Activated naive CD8-positive, alpha-beta T cell treated with anti-CD3 and anti-CD28 coated beads, Interleukin-2, amount 10 ng/mL, durations not matched to agents 7 days and 5 days (primary cell): ENCODE results near the gene OR5K4. TPM values are rescaled to one million over a fixed set of nuclear protein-coding genes. Genes with fewer than 3 reads are reported as not detected.
"Not testable (repeated sequence)": the region's sequence is repeated elsewhere in the genome, so short reads cannot be mapped to it uniquely, and the experiment has no call there.

Source experiments
- ATAC-seq: fragments of 150-1000 bp; cut with Tn5 transposase; one replicate; pipeline ENCODE4 v1.10.0; 2021; ENCODE audit warnings: low read depth, moderate library complexity
- POLR2A ChIA-PET: fragments of 350-600 bp; sonication (Branson Sonifier 250); formaldehyde crosslinking; loops from one replicate; lab custom pipeline; 2021; ENCODE audit warnings: antibody characterized with exemption; lab: Charles Lee
- DNase-seq: peaks from one replicate; pipeline ENCODE4 v3.0.0; 2021
- H3K27ac Mint-ChIP-seq: one replicate; pipeline ENCODE4 v1.8.0; 2022; ENCODE audit warnings: mild to moderate bottlenecking, mixed read lengths
- H3K27me3 Mint-ChIP-seq: one replicate; pipeline ENCODE4 v1.8.0; 2022; ENCODE audit warnings: mild to moderate bottlenecking, moderate library complexity, mixed read lengths
- H3K36me3 Mint-ChIP-seq: one replicate; pipeline ENCODE4 v1.8.0; 2021; ENCODE audit warnings: mild to moderate bottlenecking, mixed read lengths
- H3K4me1 Mint-ChIP-seq: one replicate; pipeline ENCODE4 v1.8.0; 2021; ENCODE audit warnings: mixed read lengths
- H3K4me3 Mint-ChIP-seq: one replicate; pipeline ENCODE4 v1.8.0; 2022; ENCODE audit warnings: mild to moderate bottlenecking, moderate library complexity, mixed read lengths
- H3K9me3 Mint-ChIP-seq: one replicate; pipeline ENCODE4 v1.8.0; 2021; ENCODE audit warnings: mixed read lengths
- total RNA-seq, 2 experiments: library from RNA; stranded (reverse); gene quantifications; one replicate each; pipeline ENCODE4 v1.2.3, GENCODE V29; 2021

OR5K4 gene
- total RNA-seq, 2 experiments from 2014 or later: not detected

DNA sequence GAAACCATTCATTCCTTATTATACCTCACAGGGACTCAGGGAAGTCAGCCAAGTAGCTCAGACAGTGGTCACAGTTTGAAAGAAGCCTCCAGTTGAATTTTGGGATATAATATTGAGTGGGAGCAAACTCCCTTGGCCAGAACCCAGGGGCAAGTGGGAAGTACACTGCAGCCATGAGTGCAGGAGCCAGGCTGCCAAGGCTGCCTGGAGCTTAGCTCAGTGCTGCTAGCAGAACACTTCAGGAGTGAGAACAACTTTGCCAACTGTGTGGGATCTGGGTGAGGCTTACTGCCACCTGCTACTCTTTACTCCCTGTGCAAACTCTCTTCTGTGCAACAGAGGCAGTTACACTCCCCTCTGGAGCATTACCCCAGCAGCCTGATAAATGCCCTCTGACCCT, 41.4 kb downstream of the OR5K4 start:
- H3K9me3 Mint-ChIP-seq: peaks cover 10% of the 10 kb centered on the region
- H3K36me3 Mint-ChIP-seq: peaks cover 19% of the 10 kb centered on the region
- no peak overlapping the region for H3K4me3 Mint-ChIP-seq
- POLR2A ChIA-PET: no interaction called here
- ATAC-seq: no peak
- H3K27me3 Mint-ChIP-seq: peaks cover 21% of the 10 kb centered on the region
- H3K4me1 Mint-ChIP-seq: peaks cover 7% of the 10 kb centered on the region
- no peak for DNase-seq
- no peak overlapping the region for H3K27ac Mint-ChIP-seq

DNA sequence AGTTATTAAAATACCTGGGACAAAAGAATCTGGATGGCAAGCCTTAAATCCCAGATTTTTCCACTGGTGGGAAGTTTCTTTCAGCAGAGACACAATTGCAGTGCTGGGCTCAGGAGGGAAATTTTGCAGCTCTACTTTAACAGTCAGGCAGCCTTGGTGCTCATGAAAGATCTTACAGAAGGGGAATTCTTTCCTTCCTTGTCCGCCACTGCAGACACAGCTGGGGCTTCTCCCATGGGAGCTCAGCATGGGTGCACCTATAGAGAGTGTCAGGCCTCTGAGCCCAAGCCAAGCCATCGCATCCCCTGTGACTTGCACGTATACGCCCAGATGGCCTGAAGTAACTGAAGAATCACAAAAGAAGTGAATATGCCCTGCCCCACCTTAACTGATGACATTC, 42.8 kb downstream of the OR5K4 start:
- H3K4me1 Mint-ChIP-seq: peaks cover 10% of the 10 kb centered on the region
- POLR2A ChIA-PET, H3K4me3 Mint-ChIP-seq, ATAC-seq, DNase-seq, H3K27ac Mint-ChIP-seq: not testable (repeated sequence)
- peaks cover 17% of the 10 kb centered on the region for H3K9me3 Mint-ChIP-seq
- H3K36me3 Mint-ChIP-seq: peaks cover 29% of the 10 kb centered on the region
- peaks cover 13% of the 10 kb centered on the region for H3K27me3 Mint-ChIP-seq

DNA sequence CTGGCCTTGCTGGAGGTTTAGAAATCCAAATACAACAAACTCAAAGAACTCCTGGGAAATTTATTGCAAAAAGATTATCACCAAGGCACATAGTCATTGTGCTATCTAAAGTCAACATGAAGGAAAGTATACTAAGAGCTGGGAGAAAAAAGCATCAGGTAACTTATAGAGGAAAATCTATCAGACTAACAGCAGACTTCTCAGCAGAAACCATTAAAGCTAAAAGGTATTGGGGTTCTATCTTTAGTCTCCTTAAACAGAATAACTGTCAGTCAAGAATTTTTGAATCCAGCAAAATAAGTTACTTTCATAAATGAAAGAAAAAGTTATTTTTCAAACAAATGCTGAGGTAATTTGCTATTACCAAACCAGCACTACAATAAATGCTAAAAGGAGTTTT, 44.9 kb downstream of the OR5K4 start:
- H3K27me3 Mint-ChIP-seq: peaks cover 7% of the 10 kb centered on the region
- H3K36me3 Mint-ChIP-seq: peaks cover 40% of the 10 kb centered on the region
- DNase-seq (no peak), ATAC-seq (no peak)
- H3K4me1 Mint-ChIP-seq: peaks cover 19% of the 10 kb centered on the region
- H3K27ac Mint-ChIP-seq: no peak overlapping the region
- POLR2A ChIA-PET: no interaction called here
- no peak overlapping the region for H3K4me3 Mint-ChIP-seq
- peaks cover 27% of the 10 kb centered on the region for H3K9me3 Mint-ChIP-seq

DNA sequence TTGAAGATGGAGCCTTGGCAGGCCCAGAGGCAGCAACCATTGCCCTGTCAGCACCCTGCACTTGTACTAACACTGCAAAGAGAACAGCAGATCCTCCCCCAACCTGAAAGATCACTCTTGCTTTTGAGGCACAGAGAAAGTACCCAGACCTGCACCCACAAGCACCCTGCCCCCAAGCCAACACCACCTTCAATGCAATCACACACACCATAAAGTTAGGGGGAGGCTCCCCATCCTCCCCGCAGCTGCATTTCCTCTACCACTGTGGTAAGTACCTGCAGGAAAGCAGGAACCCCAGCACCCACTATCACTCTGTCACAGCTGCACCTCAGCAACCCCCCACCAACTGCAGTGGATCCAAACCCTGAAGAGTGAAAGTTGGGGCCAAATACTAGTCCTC, 48.9 kb downstream of the OR5K4 start:
- POLR2A ChIA-PET: no interaction called here
- ATAC-seq (peak; percentile 67), DNase-seq (no peak)
- H3K27me3 Mint-ChIP-seq: peaks cover 2% of the 10 kb centered on the region
- H3K4me1 Mint-ChIP-seq: peaks cover 15% of the 10 kb centered on the region
- H3K4me3 Mint-ChIP-seq: peak overlapping the region; percentile 29
- H3K36me3 Mint-ChIP-seq: peaks cover 53% of the 10 kb centered on the region
- peak overlapping the region; percentile 22 for H3K27ac Mint-ChIP-seq
- H3K9me3 Mint-ChIP-seq: peaks cover 48% of the 10 kb centered on the region

DNA sequence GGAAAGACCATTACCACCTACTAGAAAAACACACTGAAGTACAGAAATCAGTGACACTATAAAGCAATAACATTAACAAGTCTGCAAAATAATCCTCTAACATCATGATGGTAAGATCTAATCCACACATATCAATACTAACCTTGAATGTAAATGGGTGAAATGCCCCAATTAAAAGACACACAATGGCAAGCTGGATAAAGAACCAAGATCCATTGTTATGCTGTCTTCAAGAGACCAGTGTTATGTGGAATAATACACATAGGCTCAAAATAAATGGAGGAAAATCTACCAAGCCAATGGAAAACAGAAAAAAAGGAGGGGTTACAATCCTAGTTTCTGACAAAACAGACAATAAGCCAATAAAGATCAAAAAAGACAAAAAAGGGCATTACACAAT, 50.4 kb downstream of the OR5K4 start:
- Mint-ChIP-seq H3K4me3 (no peak overlapping the region), H3K9me3 (peaks cover 50% of the 10 kb centered on the region), H3K27me3 (peaks cover 5% of the 10 kb centered on the region), H3K27ac (no peak overlapping the region), H3K4me1 (peaks cover 15% of the 10 kb centered on the region), H3K36me3 (peaks cover 46% of the 10 kb centered on the region)
- DNase-seq: no peak
- ATAC-seq: no peak
- POLR2A ChIA-PET: no interaction called here

Other genes starting within 250 kb of the OR5K4 start
- not detected for gene OR5H1, start 223.1 kb upstream of the OR5K4 start, total RNA-seq
- not detected for gene OR5H14, start 206.4 kb upstream of the OR5K4 start, total RNA-seq
- gene OR5H15, start 187.2 kb upstream of the OR5K4 start, total RNA-seq: not detected
- gene OR5H6, start 89.6 kb upstream of the OR5K4 start, total RNA-seq: not detected
- gene OR5H2, start 71.3 kb upstream of the OR5K4 start, total RNA-seq: not detected
- gene OR5K3, start 36.8 kb downstream of the OR5K4 start, total RNA-seq: not detected
- gene OR5K1, start 109.3 kb downstream of the OR5K4 start, total RNA-seq: not detected
- not detected for gene OR5K2, start 143.8 kb downstream of the OR5K4 start, total RNA-seq
- 100 to 1,000 TPM; 534 to 542 TPM for gene CLDND1, start 169.0 kb downstream of the OR5K4 start, total RNA-seq
- gene GPR15, start 178.1 kb downstream of the OR5K4 start, total RNA-seq: 10 to 100 TPM; 40.6 to 44.1 TPM
- 10 to 100 TPM; 51.1 to 52.2 TPM for gene CPOX, start 239.8 kb downstream of the OR5K4 start, total RNA-seq